ENCODE data around the gene COL4A3.

GRCh38 chr2:227320305-227321094 lies 156.1 kb downstream of the COL4A3 start:
- no peak for TF ChIP-seq CTCF (IDR thresholded peaks at IDR 0.05)
- TF ChIP-seq POLR2A (IDR thresholded peaks at IDR 0.05): no peak

All from thyroid gland (tissue), 4 donors.